ENCODE results near the gene KLK11.

The KLK11 gene

GRCh38 chr19:51026554-51026831, at the start of gene KLK11:
Gene KLK11, minus strand, starts transcription at chr19:51026616. Its CDS starts 985 bp downstream, at chr19:51025631.
- no peak for DNase-seq (ENCODE audit: low read depth)
- no peak for TF ChIP-seq CTCF (conservative IDR thresholded peaks at IDR 0.05; ENCODE audit: control insufficient read depth, insufficient read depth, low read depth, low read length)
- H3K4me3 ChIP-seq (ENCODE audit: control insufficient read depth, low read depth, low read length), result no peak within 1 kb of the TSS

- H3K4me3 ChIP-seq (ENCODE audit: control insufficient read depth, low read depth, low read length), result no peak overlapping the region
- TF ChIP-seq CTCF (conservative IDR thresholded peaks at IDR 0.05; ENCODE audit: control insufficient read depth, insufficient read depth, low read depth, low read length), result no peak
- no peak for DNase-seq (ENCODE audit: low read depth)
These were observed 49.6 kb upstream of the KLK11 start for GRCh38 chr19:51075998-51076397.

- no peak for DNase-seq (ENCODE audit: low read depth)
- TF ChIP-seq CTCF (conservative IDR thresholded peaks at IDR 0.05; ENCODE audit: control insufficient read depth, insufficient read depth, low read depth, low read length), result no peak
- H3K4me3 ChIP-seq (ENCODE audit: control insufficient read depth, low read depth, low read length), result no peak overlapping the region
These were observed 44.6 kb upstream of the KLK11 start for GRCh38 chr19:51071095-51071405.

- no peak for TF ChIP-seq CTCF (conservative IDR thresholded peaks at IDR 0.05; ENCODE audit: control insufficient read depth, insufficient read depth, low read depth, low read length)
- H3K4me3 ChIP-seq (ENCODE audit: control insufficient read depth, low read depth, low read length), result no peak overlapping the region
- DNase-seq (ENCODE audit: low read depth), result no peak
These were observed 44.1 kb upstream of the KLK11 start for GRCh38 chr19:51070334-51071094.

- H3K4me3 ChIP-seq (ENCODE audit: control insufficient read depth, low read depth, low read length), result no peak overlapping the region
- TF ChIP-seq CTCF (conservative IDR thresholded peaks at IDR 0.05; ENCODE audit: control insufficient read depth, insufficient read depth, low read depth, low read length), result no peak
- DNase-seq (ENCODE audit: low read depth), result no peak
These were observed 40.2 kb upstream of the KLK11 start for GRCh38 chr19:51066393-51067186.

GRCh38 chr19:51065221-51065960, 39.0 kb upstream of the KLK11 start:
- TF ChIP-seq CTCF (conservative IDR thresholded peaks at IDR 0.05; ENCODE audit: control insufficient read depth, insufficient read depth, low read depth, low read length), result no peak
- no peak for DNase-seq (ENCODE audit: low read depth)
- H3K4me3 ChIP-seq (ENCODE audit: control insufficient read depth, low read depth, low read length), result no peak overlapping the region

Measured in fibroblast of mammary gland (primary cell).